ENCODE results near the gene FBXO48. TPM values are rescaled to one million over a fixed set of nuclear protein-coding genes. Genes with fewer than 3 reads are reported as not detected.

FBXO48 gene
- total RNA-seq, 4 donors from 2014 or later = 0.98 to 2.2 (median 1.7) TPM

DNA sequence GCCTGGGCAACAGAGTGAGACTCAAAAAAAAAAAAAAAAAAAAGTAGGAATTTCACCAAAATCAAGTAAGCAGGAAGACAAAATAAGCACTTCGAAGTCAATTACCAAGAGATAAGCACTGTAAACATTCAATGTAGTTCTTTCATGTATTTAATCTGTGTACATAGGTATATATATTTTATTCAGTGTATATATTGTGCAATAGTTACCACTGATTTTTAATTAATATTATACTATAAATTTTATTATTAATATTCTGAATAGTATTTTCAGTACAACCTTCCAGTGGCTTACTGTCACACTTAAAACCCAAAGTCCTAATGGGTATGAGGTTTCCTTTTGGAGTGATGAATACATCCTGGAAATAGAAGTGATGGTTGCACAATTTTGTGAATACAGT, 9.4 kb upstream of the FBXO48 start:
- TF ChIP-seq, protein P1, sequence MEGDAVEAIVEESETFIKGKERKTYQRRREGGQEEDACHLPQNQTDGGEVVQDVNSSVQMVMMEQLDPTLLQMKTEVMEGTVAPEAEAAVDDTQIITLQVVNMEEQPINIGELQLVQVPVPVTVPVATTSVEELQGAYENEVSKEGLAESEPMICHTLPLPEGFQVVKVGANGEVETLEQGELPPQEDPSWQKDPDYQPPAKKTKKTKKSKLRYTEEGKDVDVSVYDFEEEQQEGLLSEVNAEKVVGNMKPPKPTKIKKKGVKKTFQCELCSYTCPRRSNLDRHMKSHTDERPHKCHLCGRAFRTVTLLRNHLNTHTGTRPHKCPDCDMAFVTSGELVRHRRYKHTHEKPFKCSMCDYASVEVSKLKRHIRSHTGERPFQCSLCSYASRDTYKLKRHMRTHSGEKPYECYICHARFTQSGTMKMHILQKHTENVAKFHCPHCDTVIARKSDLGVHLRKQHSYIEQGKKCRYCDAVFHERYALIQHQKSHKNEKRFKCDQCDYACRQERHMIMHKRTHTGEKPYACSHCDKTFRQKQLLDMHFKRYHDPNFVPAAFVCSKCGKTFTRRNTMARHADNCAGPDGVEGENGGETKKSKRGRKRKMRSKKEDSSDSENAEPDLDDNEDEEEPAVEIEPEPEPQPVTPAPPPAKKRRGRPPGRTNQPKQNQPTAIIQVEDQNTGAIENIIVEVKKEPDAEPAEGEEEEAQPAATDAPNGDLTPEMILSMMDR (IDR thresholded peaks at IDR 0.05) = no peak
- TF ChIP-seq POLR2A (IDR thresholded peaks at IDR 0.05) = no peak
- no peak overlapping the region for H3K4me3 ChIP-seq (ENCODE audit: low read depth, poor library complexity, severe bottlenecking)
- 96 to 100% methylated on average over 1 of the region's 1 CpG for WGBS, 2 donors
- DNase-seq (ENCODE audit: low spot score in 2 of 2) = no peak
- intact Hi-C loops (cut with DNase I; ENCODE audit: low total_unique reads) = loop anchor here (10.0 kb wide), 1 partner anchor 448 kb away; no protein-coding TSS in a partner anchor

DNA sequence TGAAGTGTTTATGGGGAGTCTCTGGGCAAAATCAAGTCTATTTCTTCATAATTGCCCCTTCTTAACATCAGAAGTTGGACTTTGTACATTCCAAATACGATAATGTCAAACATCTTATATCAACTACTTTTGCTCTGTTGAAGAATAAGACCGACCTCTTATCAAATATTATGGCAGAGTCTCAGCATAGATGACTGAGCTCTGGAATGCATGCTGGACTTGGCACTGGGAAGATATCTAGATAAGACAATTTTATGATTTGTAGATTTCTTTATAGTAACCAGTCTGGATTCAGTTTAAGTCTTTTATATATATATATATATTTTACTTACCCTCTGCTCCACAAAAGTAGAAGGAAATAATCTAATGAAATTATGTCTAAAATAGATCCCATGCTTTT, 8.5 kb upstream of the FBXO48 start:
- intact Hi-C loops (cut with DNase I; ENCODE audit: low total_unique reads) = loop anchor here (10.0 kb wide), 1 partner anchor 449 kb away; no protein-coding TSS in a partner anchor
- TF ChIP-seq, protein P1 (IDR thresholded peaks at IDR 0.05) = no peak
- TF ChIP-seq POLR2A (IDR thresholded peaks at IDR 0.05) = no peak
- no peak for DNase-seq (ENCODE audit: low spot score in 2 of 2)
- H3K4me3 ChIP-seq (ENCODE audit: low read depth, poor library complexity, severe bottlenecking) = no peak overlapping the region
- WGBS, 2 donors = 69 to 71% methylated on average over 2 of the region's 2 CpGs

DNA sequence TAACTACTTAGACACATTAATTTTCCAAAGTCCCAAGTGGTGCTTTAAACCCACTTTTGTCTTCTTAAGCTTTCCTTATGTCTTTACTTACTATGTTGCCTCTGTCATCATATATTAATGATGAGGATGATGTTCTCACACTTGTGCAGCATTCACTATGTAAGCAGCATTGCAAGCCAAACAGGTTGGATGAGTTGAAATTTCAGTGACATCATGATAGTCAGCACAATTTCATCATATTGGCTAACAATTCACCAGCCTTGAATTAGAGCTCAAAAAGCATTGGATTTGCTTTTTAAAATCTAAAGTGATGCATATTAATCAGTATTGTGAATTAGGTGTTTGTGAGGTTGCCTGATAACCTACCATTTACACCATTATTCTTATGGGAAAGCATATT, 8.0 kb upstream of the FBXO48 start:
- no peak overlapping the region for H3K4me3 ChIP-seq (ENCODE audit: low read depth, poor library complexity, severe bottlenecking)
- TF ChIP-seq, protein P1 (IDR thresholded peaks at IDR 0.05) = no peak
- no peak for TF ChIP-seq POLR2A (IDR thresholded peaks at IDR 0.05)
- intact Hi-C loops (cut with DNase I; ENCODE audit: low total_unique reads) = loop anchor here (10.0 kb wide), 1 partner anchor 450 kb away; no protein-coding TSS in a partner anchor
- no peak for DNase-seq (ENCODE audit: low spot score in 2 of 2)

DNA sequence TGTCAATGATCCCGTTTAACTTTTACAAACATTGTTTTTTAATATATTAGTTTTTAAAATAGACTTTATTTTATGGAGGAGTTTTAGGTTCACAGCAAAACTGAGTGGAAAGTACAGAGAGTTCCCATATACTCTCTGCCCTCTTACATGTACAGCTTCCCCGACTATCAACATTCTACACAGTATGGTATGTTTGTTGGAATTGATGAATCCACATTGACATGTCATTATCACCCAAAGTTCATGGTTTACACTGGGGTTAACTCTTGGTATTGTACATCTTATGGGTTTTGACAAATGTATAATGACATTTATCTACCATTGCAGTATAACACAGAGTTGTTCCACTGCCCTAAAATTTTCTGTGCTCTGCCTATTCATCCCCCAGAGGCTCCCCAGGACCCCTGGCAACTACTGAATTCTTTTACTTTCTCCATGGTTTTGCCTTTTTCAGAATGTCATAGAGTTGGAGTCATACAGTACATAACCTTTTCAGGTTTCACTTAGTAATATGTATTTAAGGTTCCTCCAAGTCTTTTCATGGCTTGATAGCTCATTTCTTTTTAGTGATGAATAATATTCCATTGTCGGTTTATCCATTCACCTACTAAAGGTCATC, 5.8 kb upstream of the FBXO48 start:
- 90 to 97% methylated on average over 3 of the region's 3 CpGs for WGBS, 2 donors
- intact Hi-C loops (cut with DNase I; ENCODE audit: low total_unique reads) = loop anchor here (10.0 kb wide), 1 partner anchor 452 kb away; no protein-coding TSS in a partner anchor
- DNase-seq (ENCODE audit: low spot score in 2 of 2) = no peak
- no peak overlapping the region for H3K4me3 ChIP-seq (ENCODE audit: low read depth, poor library complexity, severe bottlenecking)
- no peak for TF ChIP-seq POLR2A (IDR thresholded peaks at IDR 0.05)
- TF ChIP-seq, protein P1 (IDR thresholded peaks at IDR 0.05) = no peak

DNA sequence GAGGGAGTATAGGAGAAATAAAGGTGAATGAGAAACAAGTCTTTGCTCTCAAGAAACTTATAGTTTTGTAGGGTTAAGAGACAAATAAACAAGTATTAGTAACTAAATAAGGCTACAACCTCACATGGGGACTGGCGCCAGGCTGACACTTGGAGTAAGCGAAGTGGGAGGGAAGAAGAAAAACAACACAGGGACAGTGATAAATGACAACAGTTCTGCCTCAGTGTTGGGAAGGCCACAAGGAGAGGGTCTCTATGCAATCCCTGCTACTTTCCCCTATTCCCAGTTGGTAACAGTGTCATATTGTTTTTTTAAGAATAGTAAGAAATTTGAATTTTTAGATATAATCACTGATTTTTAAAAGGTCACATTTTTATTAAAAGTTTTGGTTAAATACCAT, 4.3 kb upstream of the FBXO48 start:
- intact Hi-C loops (cut with DNase I; ENCODE audit: low total_unique reads) = loop anchor here (10.0 kb wide), 1 partner anchor 453 kb away; no protein-coding TSS in a partner anchor
- no peak overlapping the region for H3K4me3 ChIP-seq (ENCODE audit: low read depth, poor library complexity, severe bottlenecking)
- 93 to 95% methylated on average over 2 of the region's 2 CpGs for WGBS, 2 donors
- TF ChIP-seq, protein P1 (IDR thresholded peaks at IDR 0.05) = no peak
- TF ChIP-seq POLR2A (IDR thresholded peaks at IDR 0.05) = no peak
- no peak for DNase-seq (ENCODE audit: low spot score in 2 of 2)

DNA sequence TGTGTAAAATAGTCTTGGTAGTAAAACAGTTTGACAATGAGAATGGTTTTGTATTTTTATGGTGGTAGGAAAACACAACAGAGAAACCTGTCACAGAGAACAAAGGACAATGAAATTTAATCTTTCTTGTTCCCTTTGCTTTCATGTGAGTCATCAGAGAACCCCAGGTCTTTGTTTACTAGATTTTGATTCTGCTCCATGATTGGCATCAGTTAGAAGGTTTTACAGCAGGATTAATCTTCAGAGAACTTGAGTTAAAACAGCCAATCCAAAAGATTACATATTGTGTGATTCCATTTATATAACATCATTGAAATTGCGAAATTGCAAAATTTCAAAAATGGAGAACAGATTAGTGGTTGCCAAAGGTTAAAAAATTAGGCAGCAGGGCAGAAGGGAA, 2.8 kb upstream of the FBXO48 start:
- intact Hi-C loops (cut with DNase I; ENCODE audit: low total_unique reads) = loop anchor here (10.0 kb wide), 3 partner anchors 255 to 455 kb away; no protein-coding TSS in a partner anchor
- DNase-seq (ENCODE audit: low spot score in 2 of 2) = no peak
- TF ChIP-seq, protein P1 (IDR thresholded peaks at IDR 0.05) = no peak
- no peak for TF ChIP-seq POLR2A (IDR thresholded peaks at IDR 0.05)
- 79 to 81% methylated on average over 1 of the region's 1 CpG for WGBS, 2 donors
- H3K4me3 ChIP-seq (ENCODE audit: low read depth, poor library complexity, severe bottlenecking) = no peak overlapping the region
